B cell (primary cell): ENCODE data around the gene DNAI1. TPM values are rescaled to one million over a fixed set of nuclear protein-coding genes. Genes with fewer than 3 reads are reported as not detected.

Experiments used
- ATAC-seq: fragments of 200-7000 bp; cut with Tn5 transposase; one replicate; pipeline ENCODE4 v1.10.0; 2021; ENCODE audit warnings: low read depth, mild to moderate bottlenecking, moderate number of reproducible peaks, moderate library complexity
- CTCF ChIA-PET: fragments of 350-600 bp; sonication (Branson Sonifier 250); formaldehyde crosslinking; loops from one replicate; lab custom pipeline; 2021; ENCODE audit warnings: antibody characterized with exemption, inconsistent platforms; lab: Charles Lee
- POLR2A ChIA-PET: fragments of 350-600 bp; sonication (Branson Sonifier 250); formaldehyde crosslinking; loops from one replicate; lab custom pipeline; 2021; ENCODE audit warnings: antibody characterized with exemption; lab: Charles Lee
- DNase-seq: peaks from one replicate; pipeline ENCODE4 v3.0.0; 2013
- H2AFZ ChIP-seq: 2 replicates; pipeline ENCODE4 v1.6.1; 2012; ENCODE audit warnings: mild to moderate bottlenecking, low read depth, low read length; ENCODE audit not compliant: insufficient read depth, poor library complexity, severe bottlenecking
- H3K27ac ChIP-seq, 2 donors: 1 replicate in 1 of 2; 2 replicates in 1 of 2; pipeline ENCODE4 v1.5.1; 2012 to 2013; ENCODE audit warnings: low read length in 2 of 2, mild to moderate bottlenecking in 2 of 2, moderate library complexity in 1 of 2
- H3K27me3 ChIP-seq, 4 experiments: fragments of 200-600 bp in 1 of 4; sonication (generic) in 1 of 4; replicated peaks in 1 of 4; 1 replicate in 2 of 4; 2 replicates in 2 of 4; pipeline versions ENCODE4 v1.6.1 to v1.7.0; 2013 to 2016; ENCODE audit warnings: low read length in 3 of 4, mild to moderate bottlenecking in 2 of 4, mixed read lengths in 1 of 4, moderate library complexity in 1 of 4; ENCODE audit not compliant: insufficient read depth in 4 of 4, control insufficient read depth in 3 of 4; ENCODE audit errors: control extremely low read depth in 1 of 4
- H3K36me3 ChIP-seq, 2 experiments: replicated peaks in 1 of 2; 1 replicate in 1 of 2; 2 replicates in 1 of 2; pipeline versions ENCODE4 v1.6.1 to v1.7.1; 2013; ENCODE audit warnings: low read length in 1 of 2; ENCODE audit not compliant: insufficient read depth in 2 of 2, control insufficient read depth in 1 of 2; ENCODE audit errors: control extremely low read depth in 1 of 2, extremely low read depth in 1 of 2
- H3K4me1 ChIP-seq, 2 donors: fragments of 200-600 bp in 1 of 2; sonication (generic) in 1 of 2; 1 replicate in 1 of 2; 2 replicates in 1 of 2; pipeline versions ENCODE4 v1.5.1 to v1.6.1; 2013 to 2017; ENCODE audit warnings: low read length in 2 of 2; ENCODE audit not compliant: control insufficient read depth in 2 of 2, insufficient read depth in 2 of 2
- H3K4me2 ChIP-seq: replicated peaks from 2 replicates; pipeline ENCODE3; 2012; ENCODE audit warnings: mild to moderate bottlenecking, low read depth, low read length; ENCODE audit not compliant: poor library complexity, severe bottlenecking
- H3K4me3 ChIP-seq, 5 experiments: fragments of 200-600 bp in 1 of 5; sonication (generic) in 1 of 5; 1 replicate in 3 of 5; 2 replicates in 2 of 5; pipeline versions ENCODE4 v1.5.1 to v1.7.0; 2011 to 2016; ENCODE audit warnings: low read length in 4 of 5, mild to moderate bottlenecking in 4 of 5, low read depth in 2 of 5, control low read depth in 1 of 5, moderate library complexity in 1 of 5; ENCODE audit not compliant: insufficient read depth in 1 of 5; ENCODE audit errors: control extremely low read depth in 1 of 5, extremely low read depth in 1 of 5
- H3K79me2 ChIP-seq: fragments of 200-600 bp; sonication (generic); one replicate; pipeline ENCODE4 v1.6.0; 2016; ENCODE audit warnings: low read length; ENCODE audit not compliant: control insufficient read depth, insufficient read depth
- H3K9ac ChIP-seq: fragments of 200-600 bp; sonication (generic); 2 replicates; pipeline ENCODE4 v1.6.1; 2017; ENCODE audit warnings: mild to moderate bottlenecking, low read length, moderate library complexity
- H3K9me3 ChIP-seq, 3 donors: one replicate each; pipeline versions ENCODE4 v1.6.1 to v1.7.1; 2013; ENCODE audit warnings: low read length in 2 of 3; ENCODE audit not compliant: control insufficient read depth in 2 of 3, insufficient read depth in 1 of 3; ENCODE audit errors: control extremely low read depth in 1 of 3
- H4K20me1 ChIP-seq: 2 replicates; pipeline ENCODE4 v1.6.0; 2012; ENCODE audit warnings: mild to moderate bottlenecking, low read length; ENCODE audit not compliant: insufficient read depth, control insufficient read depth, poor library complexity, severe bottlenecking
- H3K27ac Mint-ChIP-seq: one replicate; pipeline ENCODE4 v1.8.0; 2021; ENCODE audit warnings: mixed read lengths
- H3K27me3 Mint-ChIP-seq: one replicate; pipeline ENCODE4 v1.8.0; 2021; ENCODE audit warnings: mixed read lengths
- H3K4me1 Mint-ChIP-seq: one replicate; pipeline ENCODE4 v1.8.0; 2021; ENCODE audit warnings: mixed read lengths
- H3K4me3 Mint-ChIP-seq: one replicate; pipeline ENCODE4 v1.8.0; 2021; ENCODE audit warnings: mixed read lengths
- H3K9me3 Mint-ChIP-seq: one replicate; pipeline ENCODE4 v1.8.0; 2022; ENCODE audit warnings: mixed read lengths; ENCODE audit not compliant: insufficient read depth
- EZH2 ChIP-seq: IDR thresholded peaks from 2 replicates; pipeline ENCODE4 v1.6.1; 2012; ENCODE audit warnings: borderline replicate concordance, low read depth, mild to moderate bottlenecking, moderate library complexity, low read length; ENCODE audit not compliant: insufficient read depth, poor library complexity, severe bottlenecking
- WGBS: methylation state at CpG from one replicate; pipeline ENCODE4 v1.1.5; 2013; ENCODE audit warnings: missing lambda C conversion rate; ENCODE audit not compliant: insufficient coverage; 5-methylcytosine and 5-hydroxymethylcytosine counted together
- intact Hi-C: fragments of 100-400 bp; cut with micrococcal nuclease; formaldehyde crosslinking; loops from one replicate; pipeline ENCODE4 v1.10.0; 2022
- polyA plus RNA-seq: library from polyadenylated mRNA; depleted of rRNA; stranded (reverse); fragments of >200 nt; gene quantifications from 2 replicates; pipeline ENCODE4 v1.2.3, GENCODE V29; 2012
- total RNA-seq, 2 donors: library from RNA; stranded (reverse); fragments of 120-200 nt in 1 of 2; gene quantifications; 1 replicate in 1 of 2; 2 replicates in 1 of 2; pipeline versions ENCODE4 v1.2.3 to v1.2.4, GENCODE V29; 2013 to 2022
- TF ChIP-seq, protein P1 (sequence below): fragments of 200-600 bp; IDR thresholded peaks from one replicate; pipeline ENCODE4 v1.8.0; 2022; ENCODE audit warnings: antibody characterized with exemption, mild to moderate bottlenecking

The DNAI1 gene
- total and polyA plus RNA-seq, 2 donors (not counting 1 experiment from before 2014, with no cell fraction given) = not detected

DNA sequence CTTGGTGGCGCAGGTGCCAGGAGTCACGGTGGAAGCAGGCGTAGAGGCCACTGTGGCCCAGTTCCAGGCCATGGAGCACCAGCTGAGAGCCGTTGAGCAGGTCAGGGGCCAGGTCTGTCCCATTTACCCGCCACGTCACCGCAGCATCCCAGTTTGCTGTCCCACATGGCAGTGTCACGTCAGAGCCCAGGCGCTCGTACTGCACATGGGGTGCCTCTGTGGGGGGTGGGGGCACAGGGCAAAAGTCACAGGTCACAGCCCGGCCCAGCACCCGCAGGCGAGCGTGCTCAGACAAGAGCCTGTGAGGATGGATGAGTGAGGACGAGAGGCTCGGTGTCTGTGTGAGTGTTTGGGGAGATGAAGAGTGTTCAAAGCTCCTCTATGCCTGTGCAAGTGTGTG is 106.0 kb downstream of the DNAI1 start:
- no peaks in the 10 kb centered on the region for H3K36me3 ChIP-seq
- Mint-ChIP-seq H3K27me3 (peaks cover 64% of the 10 kb centered on the region), H3K9me3 (peaks cover 6% of the 10 kb centered on the region), H3K4me3 (no peak overlapping the region), H3K4me1 (no peaks in the 10 kb centered on the region), H3K27ac (no peak overlapping the region)
- no peak for TF ChIP-seq EZH2
- TF ChIP-seq, protein P1, sequence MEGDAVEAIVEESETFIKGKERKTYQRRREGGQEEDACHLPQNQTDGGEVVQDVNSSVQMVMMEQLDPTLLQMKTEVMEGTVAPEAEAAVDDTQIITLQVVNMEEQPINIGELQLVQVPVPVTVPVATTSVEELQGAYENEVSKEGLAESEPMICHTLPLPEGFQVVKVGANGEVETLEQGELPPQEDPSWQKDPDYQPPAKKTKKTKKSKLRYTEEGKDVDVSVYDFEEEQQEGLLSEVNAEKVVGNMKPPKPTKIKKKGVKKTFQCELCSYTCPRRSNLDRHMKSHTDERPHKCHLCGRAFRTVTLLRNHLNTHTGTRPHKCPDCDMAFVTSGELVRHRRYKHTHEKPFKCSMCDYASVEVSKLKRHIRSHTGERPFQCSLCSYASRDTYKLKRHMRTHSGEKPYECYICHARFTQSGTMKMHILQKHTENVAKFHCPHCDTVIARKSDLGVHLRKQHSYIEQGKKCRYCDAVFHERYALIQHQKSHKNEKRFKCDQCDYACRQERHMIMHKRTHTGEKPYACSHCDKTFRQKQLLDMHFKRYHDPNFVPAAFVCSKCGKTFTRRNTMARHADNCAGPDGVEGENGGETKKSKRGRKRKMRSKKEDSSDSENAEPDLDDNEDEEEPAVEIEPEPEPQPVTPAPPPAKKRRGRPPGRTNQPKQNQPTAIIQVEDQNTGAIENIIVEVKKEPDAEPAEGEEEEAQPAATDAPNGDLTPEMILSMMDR = no peak
- ChIA-PET CTCF (no interaction called here), POLR2A (interaction anchor here (0.7 kb wide), 1 partner anchor 730 kb away, joined by 3 read pairs; no protein-coding TSS in a partner anchor)
- H3K27me3 ChIP-seq = peaks cover 0 to 33% (median 2%) of the 10 kb centered on the region in 4 experiments
- no peak for ATAC-seq
- no peaks in the 10 kb centered on the region for H4K20me1 ChIP-seq
- no peak for DNase-seq
- H3K4me2 ChIP-seq = no peak overlapping the region
- 93% methylated on average over 16 of the region's 16 CpGs for WGBS
- no peaks in the 10 kb centered on the region for H3K79me2 ChIP-seq
- H3K9me3 ChIP-seq = peaks cover 0 to 12% (median 7%) of the 10 kb centered on the region in 3 donors
- H3K4me3 ChIP-seq = no peak overlapping the region
- H3K9ac ChIP-seq = no peak overlapping the region
- intact Hi-C loops = no loop called here
- H3K27ac ChIP-seq = no peak overlapping the region
- H2AFZ ChIP-seq = no peak overlapping the region
- H3K4me1 ChIP-seq = no peaks in the 10 kb centered on the region

DNA sequence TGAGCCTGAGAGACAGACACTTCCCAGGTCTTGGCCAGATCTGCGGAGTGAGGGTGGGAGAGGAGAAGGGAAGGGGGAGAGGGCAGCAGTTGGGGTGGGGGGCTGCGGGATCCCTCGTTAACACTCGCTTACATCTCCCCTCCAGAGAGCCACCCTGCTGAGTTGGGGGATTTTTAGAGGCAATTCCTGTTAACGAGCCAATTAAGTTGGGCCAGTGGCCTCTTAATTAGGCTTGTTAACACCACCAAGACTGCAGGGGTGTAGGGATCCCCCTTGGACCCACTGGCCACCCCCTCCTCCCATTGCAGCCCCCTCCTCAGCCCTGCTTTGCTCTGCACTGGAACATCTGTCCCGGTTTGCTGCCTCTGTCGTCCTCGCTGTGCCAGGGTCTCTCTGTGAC is 107.3 kb downstream of the DNAI1 start:
- no peak for ATAC-seq
- Mint-ChIP-seq H3K27ac (no peak overlapping the region), H3K4me3 (no peak overlapping the region), H3K4me1 (no peaks in the 10 kb centered on the region), H3K27me3 (peaks cover 67% of the 10 kb centered on the region), H3K9me3 (peaks cover 6% of the 10 kb centered on the region)
- no peak overlapping the region for H3K4me2 ChIP-seq
- no peak for TF ChIP-seq EZH2
- TF ChIP-seq, protein P1 = no peak
- no peaks in the 10 kb centered on the region for H4K20me1 ChIP-seq
- no peak overlapping the region for H3K4me3 ChIP-seq
- DNase-seq = no peak
- no peak overlapping the region for H3K27ac ChIP-seq
- 79% methylated on average over 4 of the region's 8 CpGs for WGBS
- H2AFZ ChIP-seq = no peak overlapping the region
- no peaks in the 10 kb centered on the region for H3K4me1 ChIP-seq
- H3K27me3 ChIP-seq = peaks cover 0 to 25% (median 1%) of the 10 kb centered on the region in 4 experiments
- H3K9ac ChIP-seq = no peak overlapping the region
- no peaks in the 10 kb centered on the region for H3K79me2 ChIP-seq
- no peaks in the 10 kb centered on the region for H3K36me3 ChIP-seq
- POLR2A ChIA-PET = no interaction called here
- H3K9me3 ChIP-seq = peaks cover 0 to 12% (median 7%) of the 10 kb centered on the region in 3 donors
- CTCF ChIA-PET = no interaction called here
- intact Hi-C loops = no loop called here
